H9 (cell line): ENCODE data around the gene PDGFB. TPM values are rescaled to one million over a fixed set of nuclear protein-coding genes. Genes with fewer than 3 reads are reported as not detected.
A peak's percentile ranks its signal among the peaks of the same experiment; 100 is the strongest.

ENCODE experiments used
- DNase-seq: peaks from one replicate; pipeline ENCODE4 v3.0.0-alpha.2; 2017
- H2AFZ ChIP-seq: one replicate; pipeline ENCODE4 v1.6.1; 2013; ENCODE audit warnings: mild to moderate bottlenecking, low read length, control low read depth, moderate library complexity
- H2AK5ac ChIP-seq: 2 replicates; pipeline ENCODE4 v1.6.1; 2013; ENCODE audit warnings: low read length, control low read depth, mixed read lengths; ENCODE audit not compliant: insufficient read length
- H2BK120ac ChIP-seq: one replicate; pipeline ENCODE4 v1.6.1; 2013; ENCODE audit warnings: low read depth, mild to moderate bottlenecking, low read length, control low read depth, inconsistent platforms; ENCODE audit not compliant: poor library complexity, severe bottlenecking
- H2BK12ac ChIP-seq: 2 replicates; pipeline ENCODE4 v1.6.1; 2013; ENCODE audit warnings: low read length, control low read depth, mixed read lengths, low read depth; ENCODE audit not compliant: insufficient read length
- H2BK15ac ChIP-seq: 2 replicates; pipeline ENCODE4 v1.6.1; 2013; ENCODE audit warnings: low read depth, low read length, control low read depth
- H2BK20ac ChIP-seq: one replicate; pipeline ENCODE4 v1.6.1; 2013; ENCODE audit warnings: low read depth, mild to moderate bottlenecking, low read length, control low read depth, inconsistent platforms; ENCODE audit not compliant: poor library complexity, severe bottlenecking
- H2BK5ac ChIP-seq: 2 replicates; pipeline ENCODE4 v1.6.1; 2013; ENCODE audit warnings: low read length, control low read depth, mixed read lengths; ENCODE audit not compliant: insufficient read length
- H3K14ac ChIP-seq: 2 replicates; pipeline ENCODE4 v1.6.1; 2013; ENCODE audit warnings: low read length, control low read depth; ENCODE audit not compliant: insufficient read depth
- H3K18ac ChIP-seq: 2 replicates; pipeline ENCODE4 v1.6.1; 2013; ENCODE audit warnings: low read depth, mild to moderate bottlenecking, mixed read lengths, low read length, control low read depth; ENCODE audit not compliant: insufficient read length
- H3K23ac ChIP-seq: 2 replicates; pipeline ENCODE4 v1.6.1; 2013; ENCODE audit warnings: low read length, control low read depth, mixed read lengths, low read depth; ENCODE audit not compliant: insufficient read length
- H3K23me2 ChIP-seq: 2 replicates; pipeline ENCODE4 v1.6.1; 2013; ENCODE audit warnings: low read depth, mild to moderate bottlenecking, mixed read lengths, low read length, control low read depth; ENCODE audit not compliant: insufficient read length, poor library complexity, severe bottlenecking
- H3K27ac ChIP-seq: 2 replicates; pipeline ENCODE4 v1.5.1; 2013; ENCODE audit warnings: low read length, control low read depth, mixed read lengths, low read depth; ENCODE audit not compliant: insufficient read length
- H3K27me3 ChIP-seq: 2 replicates; pipeline ENCODE4 v1.6.1; 2013; ENCODE audit warnings: low read length, control low read depth, inconsistent platforms; ENCODE audit not compliant: insufficient read depth
- H3K4ac ChIP-seq: 2 replicates; pipeline ENCODE4 v1.6.1; 2013; ENCODE audit warnings: low read depth, mild to moderate bottlenecking, control low read depth, inconsistent platforms, low read length, moderate library complexity
- H3K4me1 ChIP-seq: 2 replicates; pipeline ENCODE4 v1.6.1; 2013; ENCODE audit warnings: low read length, control low read depth, inconsistent platforms; ENCODE audit not compliant: insufficient read depth
- H3K4me2 ChIP-seq: 2 replicates; pipeline ENCODE4 v1.6.1; 2013; ENCODE audit warnings: low read length, control low read depth, mixed read lengths; ENCODE audit not compliant: insufficient read length, insufficient read depth
- H3K56ac ChIP-seq: 2 replicates; pipeline ENCODE4 v1.6.1; 2013; ENCODE audit warnings: low read depth, mild to moderate bottlenecking, mixed read lengths, low read length, control low read depth; ENCODE audit not compliant: insufficient read length
- H3K79me1 ChIP-seq: 2 replicates; pipeline ENCODE4 v1.6.1; 2013; ENCODE audit warnings: low read depth, mild to moderate bottlenecking, moderate library complexity, low read length, control low read depth, inconsistent platforms; ENCODE audit not compliant: insufficient read depth, poor library complexity, severe bottlenecking
- H3K79me2 ChIP-seq: 2 replicates; pipeline ENCODE4 v1.6.1; 2013; ENCODE audit warnings: low read length, control low read depth, inconsistent platforms; ENCODE audit not compliant: insufficient read depth
- H3K9ac ChIP-seq: 2 replicates; pipeline ENCODE4 v1.6.1; 2013; ENCODE audit warnings: low read length, control low read depth, mixed read lengths; ENCODE audit not compliant: insufficient read length; ENCODE audit errors: extremely low read depth
- H3K9me3 ChIP-seq: one replicate; pipeline ENCODE4 v1.6.1; 2013; ENCODE audit warnings: low read depth, low read length, inconsistent platforms; ENCODE audit not compliant: control insufficient read depth
- H3T11ph ChIP-seq: one replicate; pipeline ENCODE4 v1.6.1; 2013; ENCODE audit warnings: mild to moderate bottlenecking, low read length, control low read depth, inconsistent platforms
- H4K20me1 ChIP-seq: one replicate; pipeline ENCODE4 v1.6.1; 2013; ENCODE audit not compliant: control insufficient read depth, insufficient read length, insufficient read depth
- H4K5ac ChIP-seq: 2 replicates; pipeline ENCODE4 v1.6.1; 2013; ENCODE audit warnings: low read depth, mild to moderate bottlenecking, mixed read lengths, low read length, control low read depth; ENCODE audit not compliant: insufficient read length
- H4K8ac ChIP-seq: replicated peaks from 2 replicates; pipeline ENCODE4 v1.6.1; 2013; ENCODE audit warnings: low read length, control low read depth, mixed read lengths, low read depth; ENCODE audit not compliant: insufficient read length
- H4K91ac ChIP-seq: 2 replicates; pipeline ENCODE4 v1.6.1; 2013; ENCODE audit warnings: low read depth, mild to moderate bottlenecking, moderate library complexity, mixed read lengths, low read length, control low read depth; ENCODE audit not compliant: insufficient read length
- H3K27ac Mint-ChIP-seq, 3 experiments: 2 replicates in 2 of 3; 3 replicates in 1 of 3; pipeline ENCODE4 v1.8.0; 2020 to 2021; ENCODE audit warnings: mixed read lengths in 3 of 3, mild to moderate bottlenecking in 1 of 3, moderate library complexity in 1 of 3
- H3K27me3 Mint-ChIP-seq: 2 replicates; pipeline ENCODE4 v1.8.0; 2021; ENCODE audit warnings: low read depth, mild to moderate bottlenecking, moderate library complexity, mixed read lengths
- H3K36me3 Mint-ChIP-seq, 3 experiments: 2 replicates in 2 of 3; 3 replicates in 1 of 3; pipeline ENCODE4 v1.8.0; 2020 to 2021; ENCODE audit warnings: low read depth in 3 of 3, mixed read lengths in 3 of 3; ENCODE audit not compliant: insufficient read depth in 1 of 3
- H3K4me1 Mint-ChIP-seq, 2 experiments: 2 replicates each; pipeline ENCODE4 v1.8.0; 2020; ENCODE audit warnings: mixed read lengths in 2 of 2
- H3K4me3 Mint-ChIP-seq, 2 experiments: 2 replicates in 1 of 2; 3 replicates in 1 of 2; pipeline ENCODE4 v1.8.0; 2020 to 2021; ENCODE audit warnings: mild to moderate bottlenecking in 2 of 2, mixed read lengths in 2 of 2, moderate library complexity in 1 of 2
- H3K9me3 Mint-ChIP-seq, 2 experiments: 2 replicates in 1 of 2; 3 replicates in 1 of 2; pipeline ENCODE4 v1.8.0; 2020; ENCODE audit warnings: mild to moderate bottlenecking in 2 of 2, mixed read lengths in 2 of 2, moderate library complexity in 1 of 2
- WGBS: extraction: QIAGEN DNeasy Blood & Tissue Kit; methylation state at CpG from one replicate; pipeline ENCODE4 v1.1.7; 2013; ENCODE audit warnings: missing lambda C conversion rate, low lambda C conversion rate, mixed read lengths; ENCODE audit not compliant: insufficient read length; ENCODE audit errors: extremely low coverage; 5-methylcytosine and 5-hydroxymethylcytosine counted together
- total RNA-seq: library from RNA; stranded (reverse); gene quantifications from 2 replicates; pipeline ENCODE4 v1.2.1, GENCODE V29; 2021
- TF ChIP-seq, protein P1 (sequence below): fragments of 200-600 bp; sonication (generic); conservative IDR thresholded peaks from 3 replicates; pipeline ENCODE4 v1.8.0; 2021; ENCODE audit warnings: antibody characterized with exemption, mild to moderate bottlenecking

The PDGFB gene
- total RNA-seq, 1 experiment from 2014 or later, result 6.1 TPM

DNA sequence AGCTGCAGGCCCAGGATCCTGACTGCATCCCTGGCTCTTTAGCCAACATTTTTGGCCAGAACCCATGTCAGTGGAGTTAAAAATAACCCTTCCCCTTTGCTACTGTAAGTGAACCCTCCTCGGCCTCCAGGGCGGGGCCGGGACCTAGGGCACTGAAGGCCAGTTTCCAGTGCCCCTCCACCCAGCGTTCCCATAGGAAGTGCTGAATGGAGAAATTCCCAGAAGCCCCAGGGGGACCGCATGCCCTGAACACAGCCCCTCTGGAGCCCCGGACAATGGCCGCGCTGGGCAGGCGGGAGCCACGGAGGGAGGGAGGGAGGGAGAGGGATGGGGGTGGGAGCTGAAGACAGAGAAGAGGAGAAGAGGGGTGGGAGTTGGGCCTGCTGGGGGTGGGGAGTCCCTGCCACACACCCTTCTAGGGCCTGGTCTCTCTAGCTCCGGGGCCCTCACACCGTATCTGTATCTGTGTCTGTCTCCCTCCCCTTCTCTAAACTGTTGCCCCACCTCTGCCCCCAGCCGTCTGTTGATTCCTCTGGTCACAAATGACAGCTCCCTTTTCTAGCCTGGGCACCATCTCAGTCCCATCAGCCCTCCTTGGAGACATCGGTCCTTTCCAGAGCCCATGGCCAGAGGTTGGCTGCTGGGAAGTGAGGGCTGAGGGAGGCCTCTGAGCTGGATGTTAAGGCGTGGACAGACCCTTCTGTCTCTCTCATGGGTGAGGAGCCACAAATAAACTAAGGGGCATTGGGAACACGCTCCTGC lies 10.9 kb downstream of the PDGFB start:
- H2AK5ac ChIP-seq, result no peak overlapping the region
- H4K8ac ChIP-seq, result no peak overlapping the region
- H3K79me2 ChIP-seq, result no peaks in the 10 kb centered on the region
- H3K14ac ChIP-seq, result no peak overlapping the region
- Mint-ChIP-seq H3K36me3 (peaks cover 0 to 2% (median 0%) of the 10 kb centered on the region in 3 experiments; a peak in 3 of 7 replicates), H3K4me1 (peaks cover 59 to 71% of the 10 kb centered on the region in 2 experiments), H3K27me3 (peaks cover 46% of the 10 kb centered on the region), H3K27ac (peak overlapping the region; percentile 55 to 88 (median 68); a peak in 5 of 7 replicates), H3K9me3 (no peaks in the 10 kb centered on the region; a peak in 2 of 5 replicates), H3K4me3 (peak overlapping the region in 1 of 2 experiments; percentile 61; a peak in 3 of 5 replicates)
- H2AFZ ChIP-seq, result no peak overlapping the region
- H3K4me2 ChIP-seq, result no peak overlapping the region
- no peak overlapping the region for H3K4ac ChIP-seq
- no peak overlapping the region for H2BK5ac ChIP-seq
- H4K91ac ChIP-seq, result no peak overlapping the region
- H3K9me3 ChIP-seq, result no peaks in the 10 kb centered on the region
- H4K20me1 ChIP-seq, result no peaks in the 10 kb centered on the region
- H3K23ac ChIP-seq, result no peak overlapping the region
- no peaks in the 10 kb centered on the region; the same call in 1 of the 2 replicates for H3K27me3 ChIP-seq
- no CpG with 5 or more reads among the region's 16 CpGs for WGBS
- H3K9ac ChIP-seq, result no peak overlapping the region
- H3K23me2 ChIP-seq, result no peaks in the 10 kb centered on the region
- no peak overlapping the region for H3T11ph ChIP-seq
- H4K5ac ChIP-seq, result no peak overlapping the region
- no peak overlapping the region for H2BK20ac ChIP-seq
- H2BK15ac ChIP-seq, result no peak overlapping the region
- H2BK120ac ChIP-seq, result no peak overlapping the region
- no peak overlapping the region for H3K56ac ChIP-seq
- no peak overlapping the region for H3K27ac ChIP-seq
- H3K18ac ChIP-seq, result no peak overlapping the region
- H3K79me1 ChIP-seq, result no peaks in the 10 kb centered on the region
- TF ChIP-seq, protein P1, sequence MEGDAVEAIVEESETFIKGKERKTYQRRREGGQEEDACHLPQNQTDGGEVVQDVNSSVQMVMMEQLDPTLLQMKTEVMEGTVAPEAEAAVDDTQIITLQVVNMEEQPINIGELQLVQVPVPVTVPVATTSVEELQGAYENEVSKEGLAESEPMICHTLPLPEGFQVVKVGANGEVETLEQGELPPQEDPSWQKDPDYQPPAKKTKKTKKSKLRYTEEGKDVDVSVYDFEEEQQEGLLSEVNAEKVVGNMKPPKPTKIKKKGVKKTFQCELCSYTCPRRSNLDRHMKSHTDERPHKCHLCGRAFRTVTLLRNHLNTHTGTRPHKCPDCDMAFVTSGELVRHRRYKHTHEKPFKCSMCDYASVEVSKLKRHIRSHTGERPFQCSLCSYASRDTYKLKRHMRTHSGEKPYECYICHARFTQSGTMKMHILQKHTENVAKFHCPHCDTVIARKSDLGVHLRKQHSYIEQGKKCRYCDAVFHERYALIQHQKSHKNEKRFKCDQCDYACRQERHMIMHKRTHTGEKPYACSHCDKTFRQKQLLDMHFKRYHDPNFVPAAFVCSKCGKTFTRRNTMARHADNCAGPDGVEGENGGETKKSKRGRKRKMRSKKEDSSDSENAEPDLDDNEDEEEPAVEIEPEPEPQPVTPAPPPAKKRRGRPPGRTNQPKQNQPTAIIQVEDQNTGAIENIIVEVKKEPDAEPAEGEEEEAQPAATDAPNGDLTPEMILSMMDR, result no peak
- no peak overlapping the region for H2BK12ac ChIP-seq
- DNase-seq, result no peak
- peaks cover 8% of the 10 kb centered on the region; the same call in 1 of the 2 replicates for H3K4me1 ChIP-seq
